GM19324 (cell line): ENCODE results near the gene CCT4.
"Not testable (repeated sequence)": the region's sequence is repeated elsewhere in the genome, so short reads cannot be mapped to it uniquely, and the experiment has no call there.

Experiments
- ATAC-seq: cut with Tn5 transposase; IDR thresholded peaks from one replicate; pipeline ENCODE4 v1.9.1; 2021; ENCODE audit warnings: mild to moderate bottlenecking, moderate library complexity; ENCODE audit not compliant: unreplicated experiment, low FRiP score

Gene CCT4

DNA sequence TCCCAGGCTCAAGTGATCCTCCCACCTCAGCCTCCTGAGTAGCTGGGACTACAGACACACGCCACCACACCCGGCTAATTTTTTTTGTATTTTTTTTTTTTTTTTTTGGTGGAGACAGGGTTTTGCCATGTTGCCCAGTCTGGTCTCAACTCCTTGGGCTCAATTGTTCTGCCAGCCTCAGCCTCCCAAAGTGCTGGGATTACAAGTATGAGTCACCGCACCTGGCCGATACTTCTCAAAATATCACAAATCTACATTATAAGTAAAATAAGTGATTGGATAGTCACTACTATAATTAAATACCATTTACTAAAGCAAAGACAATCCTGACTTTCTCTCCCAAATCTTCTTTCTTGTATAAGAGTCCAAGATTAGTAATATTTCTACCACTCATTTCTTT lies 9.1 kb downstream of the CCT4 start:
- ATAC-seq = not testable (repeated sequence)

DNA sequence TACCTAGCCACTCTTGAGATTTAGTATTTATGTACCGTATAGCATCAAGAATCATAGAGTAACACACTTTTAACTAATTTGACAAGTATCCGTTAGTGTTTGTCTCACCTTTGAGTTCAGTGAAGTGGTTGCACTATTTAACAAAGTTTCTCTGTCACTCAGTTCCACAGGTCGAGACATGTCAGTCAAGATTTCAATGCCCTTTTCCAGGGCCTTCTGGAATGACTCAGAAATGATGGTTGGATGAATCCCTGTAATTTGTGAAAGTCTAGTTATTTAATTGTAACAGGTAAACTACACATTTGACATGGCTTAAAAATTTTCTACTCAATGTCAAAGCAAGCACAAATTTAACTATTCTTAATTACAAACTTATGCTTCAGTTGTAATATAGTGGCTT lies 9.7 kb downstream of the CCT4 start:
- ATAC-seq = no peak

DNA sequence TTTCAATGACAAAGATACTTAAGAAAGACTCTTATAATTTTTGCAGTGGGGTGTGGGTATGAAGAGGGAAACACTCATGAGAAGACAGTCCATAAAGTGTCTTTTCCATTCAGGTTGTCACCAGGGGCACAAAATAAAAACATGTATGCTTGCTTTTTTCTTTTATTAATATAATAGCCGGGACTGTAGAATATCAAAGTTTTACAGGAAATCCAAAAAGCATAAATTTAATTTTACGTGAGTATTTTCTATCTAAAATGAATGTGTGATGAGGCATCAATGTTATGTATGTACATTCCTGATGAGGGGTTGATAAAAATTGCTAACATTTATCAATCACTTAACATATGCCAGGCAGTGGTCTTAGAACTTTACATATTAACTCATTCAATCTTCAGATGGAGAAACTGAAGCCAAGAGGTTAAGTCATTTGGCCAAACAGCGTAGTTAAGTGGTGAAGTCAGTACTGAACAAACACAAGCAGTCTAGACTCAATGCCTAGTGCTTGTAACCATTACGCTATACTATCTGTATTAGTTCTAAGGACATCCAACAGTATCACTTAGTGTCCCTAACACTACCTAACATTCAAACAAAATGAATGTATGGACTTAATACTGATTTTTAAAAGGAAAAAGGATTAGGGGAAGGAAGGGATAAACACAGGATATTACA lies 10.7 kb downstream of the CCT4 start:
- no peak for ATAC-seq

DNA sequence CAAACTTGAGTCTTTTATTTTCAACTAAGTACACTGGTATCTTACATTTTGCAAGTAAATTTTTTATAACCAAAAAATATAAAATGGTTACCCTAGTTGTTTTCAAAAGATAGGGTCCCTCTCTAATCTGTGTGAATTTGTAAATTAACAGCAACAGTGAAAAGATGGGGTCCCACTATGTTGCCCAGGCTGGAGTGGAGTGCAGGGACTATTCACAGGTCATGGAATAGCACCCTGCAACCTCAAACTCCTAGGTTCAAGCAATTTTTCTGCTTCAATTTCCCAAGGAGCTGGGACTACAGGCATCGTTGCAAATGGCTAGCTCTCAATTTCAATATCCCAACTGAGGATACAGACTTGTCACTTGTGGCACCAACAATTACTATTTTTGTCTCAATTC lies 12.1 kb downstream of the CCT4 start:
- ATAC-seq = no peak

DNA sequence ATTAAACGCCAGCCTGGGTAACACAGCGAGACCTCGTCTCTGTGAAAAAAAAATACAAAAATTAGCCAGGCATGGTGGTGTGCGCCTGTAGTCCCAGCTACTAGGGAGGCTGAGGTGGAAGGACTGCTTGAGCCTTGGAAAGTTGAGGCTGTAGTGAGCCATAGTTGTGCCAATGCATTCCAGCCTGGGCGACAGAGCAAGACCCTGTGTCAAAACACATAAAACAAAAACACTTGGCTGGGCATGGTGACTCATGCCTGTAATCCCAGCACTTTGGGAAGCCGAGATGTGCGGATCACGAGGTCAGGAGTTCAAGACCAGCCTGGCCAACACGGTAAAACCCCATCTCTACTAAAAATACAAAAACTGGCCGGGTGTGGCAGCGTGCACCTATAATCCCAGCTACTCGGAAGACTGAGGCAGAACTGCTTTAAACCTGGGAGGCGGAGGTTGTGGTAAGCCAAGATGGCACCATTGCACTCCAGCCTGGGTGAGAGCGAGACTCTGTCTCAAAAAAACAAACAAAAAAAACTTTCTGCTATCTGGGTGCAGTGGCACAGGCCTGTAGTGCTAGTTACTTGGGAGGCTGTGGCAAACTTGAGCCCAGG lies 21.9 kb downstream of the CCT4 start:
- ATAC-seq = not testable (repeated sequence)

DNA sequence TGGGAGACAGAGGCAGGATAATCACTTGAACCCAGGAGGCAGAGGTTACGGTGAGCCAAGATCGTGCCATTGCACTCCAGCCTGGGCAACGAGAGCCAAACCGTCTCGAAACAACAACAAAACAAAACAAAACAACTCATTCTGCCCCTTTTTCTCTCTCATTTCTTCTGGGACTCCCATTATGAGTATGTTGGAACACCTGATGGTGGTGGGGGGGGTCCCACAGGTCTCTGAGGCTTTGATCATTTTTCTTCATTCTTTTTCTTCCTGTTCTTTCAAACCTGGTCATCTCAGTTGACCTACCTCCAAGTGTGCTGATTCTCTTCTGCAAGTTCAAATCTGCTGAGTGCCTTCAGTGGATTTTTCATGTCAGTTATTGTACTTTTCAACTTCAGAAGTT lies 26.4 kb downstream of the CCT4 start:
- ATAC-seq = no peak

DNA sequence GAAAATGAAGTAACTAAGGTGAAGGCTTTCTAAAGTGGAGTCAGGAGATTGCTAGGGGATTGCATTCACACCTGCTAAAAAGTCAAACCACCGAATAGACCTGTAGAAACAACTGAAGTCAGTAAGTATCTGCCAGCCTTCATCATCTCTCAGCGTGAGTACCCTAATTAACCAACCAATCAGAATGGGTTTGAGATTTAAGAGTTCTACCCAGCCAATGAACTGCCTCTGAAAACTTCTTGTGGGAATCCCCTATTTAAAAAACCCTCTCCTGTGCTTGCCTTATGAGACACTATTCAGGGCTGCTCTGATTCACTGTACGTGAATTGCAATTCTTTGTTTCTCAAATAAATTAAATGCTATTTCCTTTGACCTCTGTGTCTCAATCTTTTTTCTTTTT lies 31.2 kb downstream of the CCT4 start:
- ATAC-seq = no peak

DNA sequence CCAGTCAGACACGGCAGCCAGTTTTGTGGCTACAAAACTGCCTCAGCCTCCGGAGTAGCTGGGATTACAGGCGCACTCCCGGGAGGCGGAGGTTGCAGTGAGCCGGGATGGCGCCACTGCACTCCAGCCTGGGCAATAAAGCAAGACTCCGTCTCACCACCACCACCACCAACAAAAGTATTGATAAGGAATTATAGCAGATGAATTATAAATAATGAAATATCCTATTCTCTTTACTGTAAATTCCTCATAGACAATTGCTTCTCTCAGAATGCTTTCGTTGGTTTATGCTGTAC lies 33.2 kb downstream of the CCT4 start:
- ATAC-seq = no peak

DNA sequence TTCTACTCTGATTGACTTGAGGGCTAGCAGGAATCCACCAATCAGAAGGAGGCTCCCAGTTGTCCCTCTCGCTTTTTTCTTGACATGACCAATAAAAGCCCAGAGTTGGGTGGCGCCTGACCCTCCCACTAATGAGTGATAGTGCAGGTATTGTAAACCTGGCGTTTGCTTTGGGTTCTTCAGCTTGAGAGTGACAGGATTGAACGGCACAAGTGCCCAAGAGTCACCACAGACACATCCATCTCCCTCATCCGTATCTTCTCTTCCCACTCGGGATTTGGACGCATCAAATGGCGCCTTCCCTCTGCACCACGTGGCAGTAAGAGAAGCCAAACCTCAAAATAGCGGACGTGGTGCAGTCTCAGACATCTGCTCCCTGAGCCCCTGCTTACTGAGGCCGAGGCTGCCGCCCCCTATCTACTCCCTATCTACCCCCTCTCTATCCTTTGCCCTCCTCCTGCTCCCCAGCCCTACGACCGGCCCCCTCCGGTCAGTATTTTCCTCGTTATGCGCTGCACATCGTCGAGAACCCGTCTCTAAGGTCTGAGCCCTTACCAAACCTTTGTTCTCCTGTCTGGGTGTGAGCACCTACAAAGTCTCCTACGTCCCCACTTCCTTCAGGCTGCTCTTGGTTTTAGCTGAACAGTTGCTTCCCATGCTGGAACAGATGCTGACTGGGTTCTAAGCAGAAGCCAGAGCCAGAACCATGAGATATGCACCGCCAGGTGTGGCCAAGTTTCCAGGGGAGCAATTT lies 33.7 kb downstream of the CCT4 start:
- peak; percentile 89 for ATAC-seq

DNA sequence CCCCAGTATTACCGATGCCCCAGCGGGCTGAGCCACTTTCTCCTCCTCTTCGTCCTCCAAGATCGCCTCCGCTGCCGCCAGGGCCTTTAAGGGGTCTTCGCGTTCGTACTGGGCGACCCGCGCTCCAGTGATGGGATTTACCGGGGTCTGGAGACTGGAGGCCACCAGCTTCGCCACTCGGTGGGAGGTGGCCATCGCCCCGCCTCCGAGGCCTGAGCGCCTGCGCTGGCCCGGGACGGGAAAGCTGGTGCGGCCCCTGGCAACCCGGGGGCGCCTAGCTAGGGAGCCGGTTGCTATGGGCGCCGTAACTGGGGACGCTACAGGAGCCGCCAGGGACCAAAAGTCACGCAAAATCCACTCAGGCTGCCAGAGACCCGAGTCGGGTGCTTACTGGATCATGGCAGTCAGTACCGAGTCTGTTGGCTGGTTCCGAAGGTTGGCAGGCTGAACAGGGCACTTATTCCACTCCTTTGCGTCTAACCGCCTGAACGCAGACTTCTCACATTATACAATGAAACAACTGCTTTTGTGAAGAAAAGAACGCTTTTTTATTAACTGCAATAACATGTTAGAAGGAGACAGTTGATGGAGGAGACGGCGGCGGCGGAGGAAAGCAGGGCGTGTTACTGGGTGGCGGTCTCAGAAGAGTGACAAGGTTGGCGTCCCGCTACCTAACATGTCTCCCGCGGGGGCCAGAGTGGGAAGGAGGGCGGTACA lies 34.5 kb downstream of the CCT4 start, which contains the start of gene FAM161A:
Gene FAM161A (minus strand): TSS at position 214 of the 717 bp plus-strand sequence. CDS start 19 bp downstream, at position 195.
- peak; percentile 87 for ATAC-seq

DNA sequence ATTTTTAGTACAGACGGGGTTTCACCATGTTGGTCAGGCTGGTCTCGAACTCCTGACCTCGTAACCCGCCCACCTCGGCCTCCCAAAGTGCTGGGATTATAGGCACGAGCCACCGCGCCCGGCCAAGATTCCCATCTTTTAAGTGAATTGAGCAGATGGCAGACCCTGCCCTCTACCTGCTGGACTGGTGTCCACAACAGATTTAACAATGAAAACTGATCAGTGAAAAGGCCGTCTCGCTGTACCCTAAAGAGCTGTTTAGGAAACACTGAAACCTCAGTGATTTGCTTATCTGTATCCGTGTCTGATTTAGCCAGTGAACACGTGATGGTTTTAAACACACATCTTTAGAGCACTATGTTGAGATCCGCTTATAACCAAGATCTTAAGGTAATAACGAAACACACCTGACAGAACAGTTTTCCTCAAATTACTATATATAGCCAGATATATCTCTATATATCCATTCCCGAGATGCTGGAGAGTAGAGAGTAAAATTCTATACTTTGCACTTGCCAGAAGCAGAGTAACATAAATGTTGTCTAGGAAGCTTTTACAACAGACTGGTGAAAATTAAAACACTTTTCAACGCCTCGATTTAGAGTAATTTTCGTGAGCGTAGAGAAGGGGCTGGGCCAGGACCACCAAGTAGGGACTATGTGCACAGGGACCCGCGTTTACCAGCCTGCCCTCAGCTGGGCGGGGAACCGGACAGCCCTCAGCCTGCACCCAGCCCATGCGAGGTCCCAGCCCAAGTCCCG lies 35.2 kb downstream of the CCT4 start:
- ATAC-seq = peak; percentile 74

DNA sequence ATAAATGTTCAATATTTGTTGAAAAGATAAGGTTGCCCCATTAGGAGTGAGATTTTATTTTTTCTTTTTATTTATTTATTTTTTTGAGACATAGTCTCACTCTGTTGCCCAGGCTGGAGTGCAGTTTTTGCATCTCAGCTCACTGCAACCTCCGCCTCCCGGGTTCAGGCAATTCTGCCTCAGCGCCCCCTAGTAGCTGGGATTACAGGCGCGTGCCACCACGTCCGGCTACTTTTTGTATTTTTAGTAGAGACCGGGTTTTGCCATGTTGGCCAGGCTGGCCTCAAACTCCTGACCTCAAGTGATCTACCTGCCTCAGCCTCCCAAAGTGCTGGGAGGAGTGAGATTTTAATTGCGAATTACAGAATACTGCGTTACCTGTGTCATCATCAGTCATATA lies 37.2 kb downstream of the CCT4 start:
- ATAC-seq = not testable (repeated sequence)

DNA sequence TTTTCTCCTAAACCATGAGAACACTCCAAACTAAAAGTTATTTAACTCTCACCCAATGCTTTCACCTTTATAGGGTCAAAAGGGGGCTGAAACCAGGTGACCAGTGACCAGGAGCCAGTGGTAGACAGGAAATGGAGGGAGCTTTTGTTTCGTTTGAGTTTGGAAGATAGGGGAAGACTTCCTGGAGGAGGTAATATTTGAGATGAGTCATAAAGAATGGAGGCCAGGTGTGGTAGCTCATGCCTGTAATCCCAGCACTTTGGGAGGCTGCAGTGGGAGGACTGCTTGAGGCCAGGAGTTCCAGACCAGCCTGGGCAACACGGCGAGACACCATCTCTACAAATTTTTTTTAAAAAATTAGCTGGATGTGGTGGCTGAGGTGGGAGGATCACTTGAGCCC lies 43.1 kb downstream of the CCT4 start:
- no peak for ATAC-seq

DNA sequence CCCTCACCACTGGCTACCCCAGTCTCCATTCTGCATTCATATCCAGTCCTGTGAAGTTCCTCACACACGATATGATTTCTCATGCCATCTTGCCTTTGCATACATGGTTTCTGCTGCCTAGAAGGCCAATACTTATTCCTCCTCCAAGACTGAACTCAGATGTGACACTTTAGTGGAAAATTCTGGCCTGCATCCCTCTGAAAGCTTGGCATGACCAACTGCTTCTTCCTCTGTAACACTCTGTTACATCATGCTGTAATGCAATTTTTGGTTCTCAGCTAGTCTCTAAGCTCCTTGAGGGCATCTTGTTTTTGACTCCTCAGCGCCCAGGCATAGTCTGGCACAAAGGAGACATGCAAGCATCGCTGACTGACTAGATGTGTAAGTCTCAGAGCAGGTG lies 47.2 kb downstream of the CCT4 start:
- no peak for ATAC-seq

DNA sequence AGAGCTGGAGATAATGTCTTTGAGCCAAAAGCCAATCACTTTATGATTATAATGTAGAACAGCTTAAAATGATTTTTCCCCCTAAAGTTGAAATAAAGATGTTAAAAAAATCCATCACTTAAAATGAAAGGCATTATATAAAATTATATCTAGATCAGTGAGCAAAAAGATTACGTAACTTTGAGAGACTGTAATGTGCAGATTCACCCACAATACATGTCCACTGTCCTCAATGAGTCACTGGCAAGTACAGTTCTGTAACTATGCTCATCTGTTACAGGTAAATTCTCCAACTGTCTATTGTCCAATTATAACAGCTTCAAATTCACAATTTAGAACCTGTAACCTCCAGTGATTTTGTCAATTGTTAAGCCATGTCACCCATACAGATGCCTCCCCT lies 53.6 kb downstream of the CCT4 start:
- ATAC-seq = no peak

DNA sequence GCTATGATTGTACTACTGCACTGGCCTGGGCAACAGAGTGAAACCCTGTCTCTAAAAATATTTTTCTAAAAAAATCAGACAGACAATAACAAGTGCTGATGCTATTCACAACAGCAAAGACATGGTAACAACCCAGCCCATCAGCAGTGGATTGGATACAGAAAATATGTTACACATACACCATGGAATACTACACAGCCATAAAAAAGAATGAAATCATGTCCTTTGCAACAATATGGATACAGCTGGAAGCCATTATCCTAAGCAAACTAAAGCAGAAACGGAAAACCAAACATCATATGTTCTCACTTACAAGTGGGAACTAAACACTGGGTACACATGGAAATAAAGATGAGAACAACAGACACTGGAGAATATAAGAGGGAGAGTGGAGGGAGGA lies 54.5 kb downstream of the CCT4 start:
- no peak for ATAC-seq

DNA sequence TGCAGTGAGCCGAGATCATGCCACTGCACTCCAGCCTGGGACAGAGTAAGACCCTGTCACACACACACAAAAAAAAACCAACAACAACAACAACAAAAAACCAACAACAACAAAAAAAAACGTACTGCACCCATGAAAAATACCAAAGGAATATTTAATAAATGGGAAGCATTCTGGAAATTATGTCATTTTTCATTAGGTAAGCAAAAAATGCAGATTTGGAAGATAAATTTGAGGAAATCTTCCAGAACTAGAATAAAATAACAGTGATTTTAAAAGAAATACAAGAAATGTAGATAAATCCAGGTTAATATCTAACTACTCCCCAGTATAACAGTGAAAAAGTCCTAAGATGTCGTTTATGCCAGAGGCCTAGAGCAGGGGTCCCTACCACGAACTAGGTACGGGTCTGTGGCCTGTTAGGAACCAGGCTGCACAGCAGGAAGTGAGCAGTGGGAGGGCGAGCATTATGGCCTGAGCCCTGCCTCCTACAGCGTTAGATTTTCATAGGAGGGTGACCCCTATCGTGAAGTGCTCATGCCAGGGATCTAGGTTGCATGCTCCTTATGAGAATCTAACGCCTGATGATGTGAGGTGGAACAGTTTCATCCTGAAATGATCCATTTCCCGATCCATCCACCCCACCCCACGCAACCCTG lies 56.1 kb downstream of the CCT4 start:
- ATAC-seq = no peak

DNA sequence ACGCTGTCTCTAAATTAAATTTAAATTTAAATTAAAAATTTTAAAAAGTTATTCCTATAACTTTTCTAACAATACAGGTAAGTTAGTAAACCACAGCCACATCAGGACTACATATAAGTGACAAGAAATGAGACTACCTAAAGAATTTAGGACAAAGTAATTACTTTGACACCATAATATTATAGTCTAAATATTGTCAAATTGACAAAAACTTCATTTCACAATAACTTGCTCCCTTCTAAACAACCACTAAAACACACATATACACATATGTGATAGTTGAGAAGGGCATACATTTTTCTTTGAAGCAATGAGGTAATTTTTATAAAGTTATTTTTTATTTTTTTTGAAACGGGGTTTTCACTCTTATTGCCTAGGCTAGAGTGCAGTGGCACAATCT lies 66.2 kb downstream of the CCT4 start:
- no peak for ATAC-seq
